CD4-positive, alpha-beta T cell treated with Interleukin-17A for 4 hours (primary cell): ENCODE data around the gene IL17RE.

ENCODE experiments used
- DNase-seq: peaks from one replicate; pipeline ENCODE4 v3.0.0-alpha.2; 2020; ENCODE audit warnings: mixed read lengths

The IL17RE gene

DNA sequence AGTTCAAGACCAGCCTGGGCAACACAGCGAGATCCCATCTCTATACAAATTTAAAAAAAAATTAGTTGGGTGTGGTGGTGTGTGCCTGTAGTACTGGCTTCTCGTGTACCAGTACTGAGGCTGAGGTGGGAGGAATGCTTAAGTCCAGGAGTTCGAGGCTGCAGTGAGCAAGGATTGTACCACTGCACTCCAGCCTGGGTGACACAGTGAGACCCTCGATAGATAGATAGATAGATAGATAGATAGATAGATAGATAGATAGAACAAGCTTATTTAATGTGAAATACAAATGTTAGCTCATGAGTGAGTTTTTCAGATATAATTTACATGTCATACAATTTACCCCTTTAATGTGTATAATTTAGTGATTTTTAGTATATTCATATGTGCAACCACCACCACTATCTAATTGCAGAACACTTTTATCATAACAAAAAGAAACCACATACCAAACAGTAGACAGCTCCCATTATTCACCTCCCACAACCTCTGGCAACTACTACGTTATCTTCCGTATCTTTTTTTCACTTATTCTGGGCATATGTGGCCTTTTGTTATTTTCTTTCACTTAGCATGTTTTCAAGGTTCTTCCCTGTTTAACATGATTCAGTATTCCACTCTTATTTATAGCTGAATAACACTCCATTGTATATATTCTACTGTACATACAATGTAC, 62.7 kb downstream of the IL17RE start:
- no peak for DNase-seq
